Rectal smooth muscle tissue (tissue), 1 donor: ENCODE results near the gene DENND2A.
"Not testable (repeated sequence)": the region's sequence is repeated elsewhere in the genome, so short reads cannot be mapped to it uniquely, and the experiment has no call there.

Source experiments
- H3K27ac ChIP-seq: one replicate; pipeline ENCODE4 v1.7.0; 2013; ENCODE audit warnings: low read depth, low read length, inconsistent platforms
- H3K27me3 ChIP-seq: one replicate; pipeline ENCODE4 v1.7.0; 2013; ENCODE audit warnings: low read length; ENCODE audit not compliant: control insufficient read depth, insufficient read depth
- H3K36me3 ChIP-seq: one replicate; pipeline ENCODE4 v1.7.0; 2013; ENCODE audit warnings: low read length; ENCODE audit not compliant: control insufficient read depth, insufficient read depth
- H3K4me1 ChIP-seq: one replicate; pipeline ENCODE4 v1.7.0; 2013; ENCODE audit warnings: low read length; ENCODE audit not compliant: control insufficient read depth, insufficient read depth
- H3K4me3 ChIP-seq: one replicate; pipeline ENCODE4 v1.7.0; 2013; ENCODE audit warnings: low read length
- H3K9ac ChIP-seq: one replicate; pipeline ENCODE4 v1.7.0; 2013; ENCODE audit warnings: low read length

Gene DENND2A

GRCh38 chr7:140654109-140654387 lies 13.4 kb upstream of the DENND2A start:
- Histone ChIP-seq H3K27ac (no peak overlapping the region), H3K27me3 (no peaks in the 10 kb centered on the region), H3K9ac (no peak overlapping the region), H3K4me3 (no peak overlapping the region), H3K36me3 (no peaks in the 10 kb centered on the region), H3K4me1 (peaks cover 3% of the 10 kb centered on the region)

- H3K4me3 ChIP-seq: peak overlapping the region; percentile 43
- H3K4me1 ChIP-seq: peaks cover 3% of the 10 kb centered on the region
- H3K27ac ChIP-seq: no peak overlapping the region
- H3K27me3 ChIP-seq: no peaks in the 10 kb centered on the region
- H3K9ac ChIP-seq: no peak overlapping the region
- no peaks in the 10 kb centered on the region for H3K36me3 ChIP-seq
These were observed 12.9 kb upstream of the DENND2A start for GRCh38 chr7:140653319-140654108.

- no peak overlapping the region for H3K4me3 ChIP-seq
- peaks cover 3% of the 10 kb centered on the region for H3K4me1 ChIP-seq
- H3K36me3 ChIP-seq: no peaks in the 10 kb centered on the region
- no peak overlapping the region for H3K27ac ChIP-seq
- no peaks in the 10 kb centered on the region for H3K27me3 ChIP-seq
- no peak overlapping the region for H3K9ac ChIP-seq
These were observed 9.8 kb upstream of the DENND2A start for GRCh38 chr7:140650367-140650766.

- H3K9ac ChIP-seq: no peak overlapping the region
- H3K36me3 ChIP-seq: no peaks in the 10 kb centered on the region
- no peaks in the 10 kb centered on the region for H3K27me3 ChIP-seq
- no peak overlapping the region for H3K4me3 ChIP-seq
- peaks cover 3% of the 10 kb centered on the region for H3K4me1 ChIP-seq
- H3K27ac ChIP-seq: no peak overlapping the region
These were observed 9.1 kb upstream of the DENND2A start for GRCh38 chr7:140649556-140650205.

GRCh38 chr7:140646931-140647647 lies 6.5 kb upstream of the DENND2A start:
- Histone ChIP-seq H3K27me3 (no peaks in the 10 kb centered on the region), H3K9ac (no peak overlapping the region), H3K4me1 (no peaks in the 10 kb centered on the region), H3K36me3 (no peaks in the 10 kb centered on the region), H3K4me3 (no peak overlapping the region), H3K27ac (no peak overlapping the region)

GRCh38 chr7:140645166-140645900 lies 4.7 kb upstream of the DENND2A start:
- Histone ChIP-seq H3K9ac (no peak overlapping the region), H3K4me1 (no peaks in the 10 kb centered on the region), H3K4me3 (no peak overlapping the region), H3K27ac (no peak overlapping the region), H3K36me3 (no peaks in the 10 kb centered on the region), H3K27me3 (peaks cover 3% of the 10 kb centered on the region)

GRCh38 chr7:140644761-140645160 lies 4.1 kb upstream of the DENND2A start:
- H3K27me3 ChIP-seq, H3K36me3 ChIP-seq, H3K9ac ChIP-seq, H3K4me3 ChIP-seq, H3K27ac ChIP-seq, H3K4me1 ChIP-seq: not testable (repeated sequence)

GRCh38 chr7:140643416-140643815 lies 2.8 kb upstream of the DENND2A start:
- no peak overlapping the region for H3K9ac ChIP-seq
- peaks cover 4% of the 10 kb centered on the region for H3K27me3 ChIP-seq
- no peak overlapping the region for H3K27ac ChIP-seq
- peaks cover 9% of the 10 kb centered on the region for H3K4me1 ChIP-seq
- no peak overlapping the region for H3K4me3 ChIP-seq
- no peaks in the 10 kb centered on the region for H3K36me3 ChIP-seq

GRCh38 chr7:140641524-140642195 lies 1.0 kb upstream of the DENND2A start:
- no peak overlapping the region for H3K9ac ChIP-seq
- H3K4me3 ChIP-seq: peak overlapping the region; percentile 58
- H3K36me3 ChIP-seq: no peaks in the 10 kb centered on the region
- peaks cover 8% of the 10 kb centered on the region for H3K27me3 ChIP-seq
- H3K27ac ChIP-seq: peak overlapping the region; percentile 86
- peaks cover 12% of the 10 kb centered on the region for H3K4me1 ChIP-seq

- H3K9ac ChIP-seq: peak overlapping the region; percentile 52
- peak overlapping the region; percentile 70 for H3K27ac ChIP-seq
- H3K27me3 ChIP-seq: peaks cover 8% of the 10 kb centered on the region
- no peaks in the 10 kb centered on the region for H3K36me3 ChIP-seq
- peak overlapping the region; percentile 75 for H3K4me3 ChIP-seq
- H3K4me1 ChIP-seq: peaks cover 12% of the 10 kb centered on the region
These were observed 464 bp downstream of the DENND2A start for GRCh38 chr7:140640060-140640637.

GRCh38 chr7:140639366-140640053 lies 1.1 kb downstream of the DENND2A start:
- Histone ChIP-seq H3K27ac (peak overlapping the region; percentile 70), H3K36me3 (no peaks in the 10 kb centered on the region), H3K9ac (peak overlapping the region; percentile 52), H3K4me1 (peaks cover 12% of the 10 kb centered on the region), H3K27me3 (peaks cover 8% of the 10 kb centered on the region), H3K4me3 (peak overlapping the region; percentile 75)
